HepG2 (cell line): Measurements from ENCODE around the gene ASAP2. TPM values are rescaled to one million over a fixed set of nuclear protein-coding genes. Genes with fewer than 3 reads are reported as not detected.

Experiments used
- HOXD1 ChIP-seq: sonication (generic); formaldehyde crosslinking; IDR thresholded peaks from 2 replicates; pipeline ENCODE4 v1.5.0; 2020; ENCODE audit warnings: missing genetic modification reagents
- KLF13 ChIP-seq: sonication (generic); formaldehyde crosslinking; IDR thresholded peaks from 2 replicates; pipeline ENCODE4 v1.4.0; 2020; ENCODE audit warnings: mild to moderate bottlenecking, missing genetic modification reagents
- MEIS2 ChIP-seq: sonication (generic); formaldehyde crosslinking; IDR thresholded peaks from 2 replicates; pipeline ENCODE4 v1.9.0; 2021; ENCODE audit warnings: mild to moderate bottlenecking, missing genetic modification reagents
- SCMH1 ChIP-seq: sonication (generic); formaldehyde crosslinking; IDR thresholded peaks from 2 replicates; pipeline ENCODE4 v1.9.0; 2021; ENCODE audit warnings: missing genetic modification reagents, mild to moderate bottlenecking, borderline replicate concordance
- SMAD1 ChIP-seq: sonication (generic); formaldehyde crosslinking; IDR thresholded peaks from 2 replicates; pipeline ENCODE4 v1.4.0; 2020; ENCODE audit warnings: missing genetic modification reagents, low read depth, mild to moderate bottlenecking, borderline replicate concordance
- STAG1 ChIP-seq: sonication (generic); formaldehyde crosslinking; IDR thresholded peaks from 2 replicates; pipeline ENCODE4 v1.4.0; 2020; ENCODE audit warnings: missing genetic modification reagents
- XRCC5 ChIP-seq: fragments of 200-400 bp; formaldehyde crosslinking; optimal IDR thresholded peaks from 2 replicates; pipeline ENCODE3; 2017; ENCODE audit warnings: mild to moderate bottlenecking, low read length
- YY1 ChIP-seq: IDR thresholded peaks from 2 replicates; pipeline ENCODE4 v1.6.1; 2011; ENCODE audit warnings: low read length, low read depth, moderate library complexity, mild to moderate bottlenecking; ENCODE audit not compliant: insufficient read depth, insufficient replicate concordance
- ZNF510 ChIP-seq: sonication (generic); formaldehyde crosslinking; IDR thresholded peaks from 2 replicates; pipeline ENCODE4 v1.4.0; 2020; ENCODE audit warnings: low read depth, mild to moderate bottlenecking, missing genetic modification reagents
- ZNF788 ChIP-seq: sonication (generic); formaldehyde crosslinking; IDR thresholded peaks from 2 replicates; pipeline ENCODE4 v1.5.0; 2020; ENCODE audit warnings: mild to moderate bottlenecking, missing genetic modification reagents, borderline replicate concordance
- ZSCAN9 ChIP-seq: IDR thresholded peaks from 2 replicates; pipeline ENCODE4 v1.6.1; 2016; ENCODE audit warnings: borderline replicate concordance
- polyA plus RNA-seq, 8 experiments: library from polyadenylated mRNA; depleted of rRNA in 3 of 8; stranded (reverse) in 7 of 8; unstranded in 1 of 8; fragments of >200 nt; fragmentation: Illumina TruSeq in 4 of 8; extraction: Trizol in 4 of 8; gene quantifications; 2 replicates each; pipeline versions ENCODE4 v1.2.1 to v1.2.3, GENCODE V29; 2011 to 2016; ENCODE audit warnings: low read depth in 4 of 8, missing spikeins in 1 of 8, mixed read lengths in 1 of 8; ENCODE audit not compliant: insufficient read depth in 1 of 8
- total RNA-seq, 5 experiments: library from RNA; depleted of rRNA; stranded (reverse); fragments of >200 nt; fragmentation: Illumina TruSeq; extraction: Trizol; gene quantifications; 2 replicates each; pipeline ENCODE4 v1.2.3, GENCODE V29; 2016; ENCODE audit warnings: low read depth in 1 of 5
- TF ChIP-seq, protein P1 (sequence below): sonication (generic); formaldehyde crosslinking; IDR thresholded peaks from 2 replicates; pipeline ENCODE4 v1.5.0; 2020; ENCODE audit warnings: mild to moderate bottlenecking, missing genetic modification reagents
- TF ChIP-seq, protein P2 (sequence below): sonication (generic); formaldehyde crosslinking; IDR thresholded peaks from 2 replicates; pipeline ENCODE4 v1.4.0; 2020; ENCODE audit warnings: missing genetic modification reagents
- TF ChIP-seq, protein P3 (sequence below): sonication (generic); formaldehyde crosslinking; IDR thresholded peaks from 2 replicates; pipeline ENCODE4 v1.4.0; 2020; ENCODE audit warnings: mild to moderate bottlenecking, low read depth, missing genetic modification reagents
- TF ChIP-seq, protein P4 (sequence below), 2 experiments: sonication (generic) in 1 of 2; formaldehyde crosslinking in 1 of 2; IDR thresholded peaks; 2 replicates each; pipeline versions ENCODE4 v1.6.1 to v1.9.0; 2014 to 2022; ENCODE audit warnings: antibody characterized with exemption in 1 of 2, borderline replicate concordance in 1 of 2, inconsistent platforms in 1 of 2, low read depth in 1 of 2, missing genetic modification reagents in 1 of 2

ASAP2 gene
- total and polyA plus RNA-seq, 2 of the 13 experiments (the other 11 are each of a cell fraction or from before 2014, with no cell fraction given) = 7.3 to 22.3 TPM

DNA sequence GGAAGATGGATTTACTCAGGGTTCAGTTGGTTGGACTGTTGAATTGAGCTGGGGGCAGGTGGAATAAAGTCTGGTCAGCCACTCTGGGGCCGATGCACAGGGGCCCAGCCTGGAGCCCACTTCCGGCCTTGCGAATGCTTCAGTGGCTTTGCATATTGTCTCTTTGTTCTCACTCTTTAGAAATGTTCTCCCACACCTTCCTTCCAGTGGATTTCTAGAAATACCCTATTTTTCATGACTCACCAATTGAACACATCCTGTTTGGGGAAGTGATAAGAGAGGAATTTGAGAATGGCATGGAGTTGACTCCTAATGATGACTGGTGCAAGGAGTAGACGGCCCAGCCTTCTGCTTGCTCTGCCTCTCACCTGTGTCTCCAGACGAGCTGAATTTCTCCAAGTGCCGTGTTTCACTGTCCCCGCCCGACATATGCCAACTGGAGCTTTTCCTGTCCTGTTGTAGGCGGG is 28.1 kb downstream of the ASAP2 start (continued):
- TF ChIP-seq SMAD1 (CRISPR knock-in tag) (no peak), ZNF510 (CRISPR knock-in tag) (no peak; the same call in 1 of the 2 replicates), KLF13 (no peak), HOXD1 (CRISPR knock-in tag) (0 out of 2 replicates have a peak, but pooled peaks have one; percentile 12), STAG1 (no peak), ZNF788 (CRISPR knock-in tag) (no peak), ZSCAN9 (CRISPR knock-in tag) (no peak; the same call in 1 of the 2 replicates), XRCC5 (no peak), YY1 (no peak), SCMH1 (CRISPR knock-in tag) (no peak), MEIS2 (CRISPR knock-in tag) (no peak)
- TF ChIP-seq, protein P1, sequence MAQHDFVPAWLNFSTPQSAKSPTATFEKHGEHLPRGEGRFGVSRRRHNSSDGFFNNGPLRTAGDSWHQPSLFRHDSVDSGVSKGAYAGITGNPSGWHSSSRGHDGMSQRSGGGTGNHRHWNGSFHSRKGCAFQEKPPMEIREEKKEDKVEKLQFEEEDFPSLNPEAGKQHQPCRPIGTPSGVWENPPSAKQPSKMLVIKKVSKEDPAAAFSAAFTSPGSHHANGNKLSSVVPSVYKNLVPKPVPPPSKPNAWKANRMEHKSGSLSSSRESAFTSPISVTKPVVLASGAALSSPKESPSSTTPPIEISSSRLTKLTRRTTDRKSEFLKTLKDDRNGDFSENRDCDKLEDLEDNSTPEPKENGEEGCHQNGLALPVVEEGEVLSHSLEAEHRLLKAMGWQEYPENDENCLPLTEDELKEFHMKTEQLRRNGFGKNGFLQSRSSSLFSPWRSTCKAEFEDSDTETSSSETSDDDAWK = no peak
- TF ChIP-seq, protein P2, sequence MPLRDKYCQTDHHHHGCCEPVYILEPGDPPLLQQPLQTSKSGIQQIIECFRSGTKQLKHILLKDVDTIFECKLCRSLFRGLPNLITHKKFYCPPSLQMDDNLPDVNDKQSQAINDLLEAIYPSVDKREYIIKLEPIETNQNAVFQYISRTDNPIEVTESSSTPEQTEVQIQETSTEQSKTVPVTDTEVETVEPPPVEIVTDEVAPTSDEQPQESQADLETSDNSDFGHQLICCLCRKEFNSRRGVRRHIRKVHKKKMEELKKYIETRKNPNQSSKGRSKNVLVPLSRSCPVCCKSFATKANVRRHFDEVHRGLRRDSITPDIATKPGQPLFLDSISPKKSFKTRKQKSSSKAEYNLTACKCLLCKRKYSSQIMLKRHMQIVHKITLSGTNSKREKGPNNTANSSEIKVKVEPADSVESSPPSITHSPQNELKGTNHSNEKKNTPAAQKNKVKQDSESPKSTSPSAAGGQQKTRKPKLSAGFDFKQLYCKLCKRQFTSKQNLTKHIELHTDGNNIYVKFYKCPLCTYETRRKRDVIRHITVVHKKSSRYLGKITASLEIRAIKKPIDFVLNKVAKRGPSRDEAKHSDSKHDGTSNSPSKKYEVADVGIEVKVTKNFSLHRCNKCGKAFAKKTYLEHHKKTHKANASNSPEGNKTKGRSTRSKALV (CRISPR knock-in tag) = 0 out of 2 replicates have a peak, but pooled peaks have one; percentile 26
- TF ChIP-seq, protein P3, sequence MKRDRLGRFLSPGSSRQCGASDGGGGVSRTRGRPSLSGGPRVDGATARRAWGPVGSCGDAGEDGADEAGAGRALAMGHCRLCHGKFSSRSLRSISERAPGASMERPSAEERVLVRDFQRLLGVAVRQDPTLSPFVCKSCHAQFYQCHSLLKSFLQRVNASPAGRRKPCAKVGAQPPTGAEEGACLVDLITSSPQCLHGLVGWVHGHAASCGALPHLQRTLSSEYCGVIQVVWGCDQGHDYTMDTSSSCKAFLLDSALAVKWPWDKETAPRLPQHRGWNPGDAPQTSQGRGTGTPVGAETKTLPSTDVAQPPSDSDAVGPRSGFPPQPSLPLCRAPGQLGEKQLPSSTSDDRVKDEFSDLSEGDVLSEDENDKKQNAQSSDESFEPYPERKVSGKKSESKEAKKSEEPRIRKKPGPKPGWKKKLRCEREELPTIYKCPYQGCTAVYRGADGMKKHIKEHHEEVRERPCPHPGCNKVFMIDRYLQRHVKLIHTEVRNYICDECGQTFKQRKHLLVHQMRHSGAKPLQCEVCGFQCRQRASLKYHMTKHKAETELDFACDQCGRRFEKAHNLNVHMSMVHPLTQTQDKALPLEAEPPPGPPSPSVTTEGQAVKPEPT = 0 out of 2 replicates have a peak, but pooled peaks have one; percentile 16
- TF ChIP-seq, protein P4, sequence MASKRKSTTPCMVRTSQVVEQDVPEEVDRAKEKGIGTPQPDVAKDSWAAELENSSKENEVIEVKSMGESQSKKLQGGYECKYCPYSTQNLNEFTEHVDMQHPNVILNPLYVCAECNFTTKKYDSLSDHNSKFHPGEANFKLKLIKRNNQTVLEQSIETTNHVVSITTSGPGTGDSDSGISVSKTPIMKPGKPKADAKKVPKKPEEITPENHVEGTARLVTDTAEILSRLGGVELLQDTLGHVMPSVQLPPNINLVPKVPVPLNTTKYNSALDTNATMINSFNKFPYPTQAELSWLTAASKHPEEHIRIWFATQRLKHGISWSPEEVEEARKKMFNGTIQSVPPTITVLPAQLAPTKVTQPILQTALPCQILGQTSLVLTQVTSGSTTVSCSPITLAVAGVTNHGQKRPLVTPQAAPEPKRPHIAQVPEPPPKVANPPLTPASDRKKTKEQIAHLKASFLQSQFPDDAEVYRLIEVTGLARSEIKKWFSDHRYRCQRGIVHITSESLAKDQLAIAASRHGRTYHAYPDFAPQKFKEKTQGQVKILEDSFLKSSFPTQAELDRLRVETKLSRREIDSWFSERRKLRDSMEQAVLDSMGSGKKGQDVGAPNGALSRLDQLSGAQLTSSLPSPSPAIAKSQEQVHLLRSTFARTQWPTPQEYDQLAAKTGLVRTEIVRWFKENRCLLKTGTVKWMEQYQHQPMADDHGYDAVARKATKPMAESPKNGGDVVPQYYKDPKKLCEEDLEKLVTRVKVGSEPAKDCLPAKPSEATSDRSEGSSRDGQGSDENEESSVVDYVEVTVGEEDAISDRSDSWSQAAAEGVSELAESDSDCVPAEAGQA (IDR thresholded peaks at IDR 0.05; ENCODE audit: low read depth) = peak; percentile 0; the same call in 1 of the 2 replicates
- TF ChIP-seq, protein P4 (CRISPR knock-in tag; IDR thresholded peaks at IDR 0.05; ENCODE audit: borderline replicate concordance) = no peak
- TF ChIP-seq, all 625 proteins: peak for 144
